K562 (cell line): ENCODE results near the gene NUP153. TPM values are rescaled to one million over a fixed set of nuclear protein-coding genes. Genes with fewer than 3 reads are reported as not detected.

ENCODE experiments used
- CBFA2T3 ChIP-seq: fragments of 450-650 bp; IDR thresholded peaks from 2 replicates; pipeline ENCODE4 v1.6.1; 2017
- ELF2 ChIP-seq: fragments of 250-450 bp; sonication (Bioruptor Pico); IDR thresholded peaks from 2 replicates; pipeline ENCODE4 v1.5.0; 2021; ENCODE audit warnings: mild to moderate bottlenecking
- ETV6 ChIP-seq, 3 experiments: fragments of 150-350 bp in 1 of 3; sonication (generic) in 1 of 3; formaldehyde crosslinking in 1 of 3; IDR thresholded peaks; 2 replicates each; pipeline versions ENCODE4 v1.6.1 to v1.8.0; 2014 to 2022; ENCODE audit warnings: borderline replicate concordance in 2 of 3, low read depth in 2 of 3, antibody characterized with exemption in 1 of 3, low read length in 1 of 3, mild to moderate bottlenecking in 1 of 3, missing genetic modification reagents in 1 of 3
- MAFF ChIP-seq: IDR thresholded peaks from 2 replicates; pipeline ENCODE4 v1.6.1; 2012; ENCODE audit warnings: low read length, improper control_type of control experiment
- MBD2 ChIP-seq: sonication (generic); IDR thresholded peaks from 2 replicates; pipeline ENCODE4 v1.6.1; 2016; ENCODE audit warnings: low read depth, borderline replicate concordance
- MLX ChIP-seq, 2 experiments: fragments of 450-650 bp in 1 of 2; sonication (generic) in 1 of 2; formaldehyde crosslinking; conservative IDR thresholded peaks; 2 replicates each; pipeline versions ENCODE4 v1.4.0 to v1.8.1; 2020 to 2022; ENCODE audit warnings: mild to moderate bottlenecking in 1 of 2, missing genetic modification reagents in 1 of 2
- MYC ChIP-seq, 2 experiments: fragments of 250-450 bp in 1 of 2; sonication (Bioruptor Pico) in 1 of 2; IDR thresholded peaks; 2 replicates each; pipeline versions ENCODE4 v1.5.1 to v1.6.1; 2012 to 2021; ENCODE audit warnings: low read depth in 2 of 2, borderline replicate concordance in 1 of 2, improper control_type of control experiment in 1 of 2, low read length in 1 of 2, mild to moderate bottlenecking in 1 of 2, moderate library complexity in 1 of 2
- POU5F1 ChIP-seq: fragments of 150-350 bp; IDR thresholded peaks from 2 replicates; pipeline ENCODE4 v1.6.1; 2014; ENCODE audit warnings: borderline replicate concordance, low read length, low read depth, mild to moderate bottlenecking; ENCODE audit not compliant: partially characterized antibody
- TCF3 ChIP-seq: sonication (generic); formaldehyde crosslinking; IDR thresholded peaks from 2 replicates; pipeline ENCODE4 v1.4.0; 2020; ENCODE audit warnings: mild to moderate bottlenecking, missing genetic modification reagents
- ZNF12 ChIP-seq: sonication (generic); formaldehyde crosslinking; IDR thresholded peaks from 2 replicates; pipeline ENCODE4 v1.4.0; 2020; ENCODE audit warnings: mild to moderate bottlenecking, missing genetic modification reagents
- ZNF174 ChIP-seq: fragments of 250-450 bp; sonication (Bioruptor Pico); IDR thresholded peaks from 2 replicates; pipeline ENCODE4 v1.4.0; 2020; ENCODE audit warnings: mild to moderate bottlenecking
- ZNF232 ChIP-seq: sonication (generic); formaldehyde crosslinking; IDR thresholded peaks from 2 replicates; pipeline ENCODE4 v1.8.0; 2022; ENCODE audit warnings: mild to moderate bottlenecking, missing genetic modification reagents
- ZNF561 ChIP-seq: fragments of 450-650 bp; formaldehyde crosslinking; conservative IDR thresholded peaks from 2 replicates; pipeline ENCODE4 v1.4.0; 2020; ENCODE audit warnings: mild to moderate bottlenecking, moderate library complexity
- polyA plus RNA-seq, 8 experiments: library from polyadenylated mRNA; depleted of rRNA in 4 of 8; stranded (reverse) in 5 of 8; unstranded in 3 of 8; fragments of >200 nt; fragmentation: Nextera tagmentation in 2 of 8; fragmentation: Illumina TruSeq in 1 of 8; extraction: Ambion mirVana in 2 of 8; extraction: Trizol in 1 of 8; gene quantifications; 2 replicates each; pipeline versions ENCODE4 v1.2.1 to v1.2.3, GENCODE V29; 2011 to 2014; ENCODE audit warnings: inconsistent platforms in 1 of 8, missing spikeins in 1 of 8
- total RNA-seq, 7 experiments: library from RNA; depleted of rRNA in 6 of 7; stranded (reverse); fragments of >200 nt in 6 of 7; fragmentation: Illumina TruSeq in 2 of 7; extraction: Trizol in 2 of 7; gene quantifications; 2 replicates each; pipeline versions ENCODE4 v1.2.1 to v1.2.3, GENCODE V29; 2011 to 2021; ENCODE audit warnings: low replicate concordance in 1 of 7
- TF ChIP-seq, protein P1 (sequence below), 2 experiments: IDR thresholded peaks; 2 replicates each; pipeline ENCODE4 v1.6.1; 2011; ENCODE audit warnings: borderline replicate concordance in 1 of 2, control low read depth in 1 of 2, low read depth in 1 of 2, low read length in 1 of 2, mild to moderate bottlenecking in 1 of 2, mixed read lengths in 1 of 2, moderate library complexity in 1 of 2; ENCODE audit not compliant: insufficient read depth in 1 of 2, insufficient read length in 1 of 2, poor library complexity in 1 of 2, severe bottlenecking in 1 of 2; ENCODE audit errors: extremely low read depth in 1 of 2
- TF ChIP-seq, protein P2 (sequence below), 2 experiments: fragments of 450-650 bp; IDR thresholded peaks; 2 replicates each; pipeline ENCODE4 v1.6.1; 2016; ENCODE audit warnings: mild to moderate bottlenecking in 2 of 2, borderline replicate concordance in 1 of 2, low read depth in 1 of 2, moderate library complexity in 1 of 2

The NUP153 gene
- total and polyA plus RNA-seq, 9 of the 15 experiments (the other 6 are each of a cell fraction or from before 2014, with no cell fraction given), result 21.9 to 110 (median 84.8) TPM

- no peak for TF ChIP-seq POU5F1
- TF ChIP-seq ZNF232 (CRISPR knock-in tag), result no peak
- TF ChIP-seq ZNF12 (CRISPR knock-in tag), result no peak
- TF ChIP-seq, protein P1, sequence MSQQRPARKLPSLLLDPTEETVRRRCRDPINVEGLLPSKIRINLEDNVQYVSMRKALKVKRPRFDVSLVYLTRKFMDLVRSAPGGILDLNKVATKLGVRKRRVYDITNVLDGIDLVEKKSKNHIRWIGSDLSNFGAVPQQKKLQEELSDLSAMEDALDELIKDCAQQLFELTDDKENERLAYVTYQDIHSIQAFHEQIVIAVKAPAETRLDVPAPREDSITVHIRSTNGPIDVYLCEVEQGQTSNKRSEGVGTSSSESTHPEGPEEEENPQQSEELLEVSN (IDR thresholded peaks at IDR 0.05; ENCODE audit: borderline replicate concordance in 1 of 2, extremely low read depth in 1 of 2, insufficient read depth in 1 of 2, insufficient read length in 1 of 2, low read depth in 1 of 2, low read length in 1 of 2, poor library complexity in 1 of 2, severe bottlenecking in 1 of 2), result no peak
- TF ChIP-seq ELF2 (CRISPR knock-in tag), result no peak
- no peak for TF ChIP-seq MBD2
- TF ChIP-seq MAFF, result no peak
- TF ChIP-seq, protein P2, sequence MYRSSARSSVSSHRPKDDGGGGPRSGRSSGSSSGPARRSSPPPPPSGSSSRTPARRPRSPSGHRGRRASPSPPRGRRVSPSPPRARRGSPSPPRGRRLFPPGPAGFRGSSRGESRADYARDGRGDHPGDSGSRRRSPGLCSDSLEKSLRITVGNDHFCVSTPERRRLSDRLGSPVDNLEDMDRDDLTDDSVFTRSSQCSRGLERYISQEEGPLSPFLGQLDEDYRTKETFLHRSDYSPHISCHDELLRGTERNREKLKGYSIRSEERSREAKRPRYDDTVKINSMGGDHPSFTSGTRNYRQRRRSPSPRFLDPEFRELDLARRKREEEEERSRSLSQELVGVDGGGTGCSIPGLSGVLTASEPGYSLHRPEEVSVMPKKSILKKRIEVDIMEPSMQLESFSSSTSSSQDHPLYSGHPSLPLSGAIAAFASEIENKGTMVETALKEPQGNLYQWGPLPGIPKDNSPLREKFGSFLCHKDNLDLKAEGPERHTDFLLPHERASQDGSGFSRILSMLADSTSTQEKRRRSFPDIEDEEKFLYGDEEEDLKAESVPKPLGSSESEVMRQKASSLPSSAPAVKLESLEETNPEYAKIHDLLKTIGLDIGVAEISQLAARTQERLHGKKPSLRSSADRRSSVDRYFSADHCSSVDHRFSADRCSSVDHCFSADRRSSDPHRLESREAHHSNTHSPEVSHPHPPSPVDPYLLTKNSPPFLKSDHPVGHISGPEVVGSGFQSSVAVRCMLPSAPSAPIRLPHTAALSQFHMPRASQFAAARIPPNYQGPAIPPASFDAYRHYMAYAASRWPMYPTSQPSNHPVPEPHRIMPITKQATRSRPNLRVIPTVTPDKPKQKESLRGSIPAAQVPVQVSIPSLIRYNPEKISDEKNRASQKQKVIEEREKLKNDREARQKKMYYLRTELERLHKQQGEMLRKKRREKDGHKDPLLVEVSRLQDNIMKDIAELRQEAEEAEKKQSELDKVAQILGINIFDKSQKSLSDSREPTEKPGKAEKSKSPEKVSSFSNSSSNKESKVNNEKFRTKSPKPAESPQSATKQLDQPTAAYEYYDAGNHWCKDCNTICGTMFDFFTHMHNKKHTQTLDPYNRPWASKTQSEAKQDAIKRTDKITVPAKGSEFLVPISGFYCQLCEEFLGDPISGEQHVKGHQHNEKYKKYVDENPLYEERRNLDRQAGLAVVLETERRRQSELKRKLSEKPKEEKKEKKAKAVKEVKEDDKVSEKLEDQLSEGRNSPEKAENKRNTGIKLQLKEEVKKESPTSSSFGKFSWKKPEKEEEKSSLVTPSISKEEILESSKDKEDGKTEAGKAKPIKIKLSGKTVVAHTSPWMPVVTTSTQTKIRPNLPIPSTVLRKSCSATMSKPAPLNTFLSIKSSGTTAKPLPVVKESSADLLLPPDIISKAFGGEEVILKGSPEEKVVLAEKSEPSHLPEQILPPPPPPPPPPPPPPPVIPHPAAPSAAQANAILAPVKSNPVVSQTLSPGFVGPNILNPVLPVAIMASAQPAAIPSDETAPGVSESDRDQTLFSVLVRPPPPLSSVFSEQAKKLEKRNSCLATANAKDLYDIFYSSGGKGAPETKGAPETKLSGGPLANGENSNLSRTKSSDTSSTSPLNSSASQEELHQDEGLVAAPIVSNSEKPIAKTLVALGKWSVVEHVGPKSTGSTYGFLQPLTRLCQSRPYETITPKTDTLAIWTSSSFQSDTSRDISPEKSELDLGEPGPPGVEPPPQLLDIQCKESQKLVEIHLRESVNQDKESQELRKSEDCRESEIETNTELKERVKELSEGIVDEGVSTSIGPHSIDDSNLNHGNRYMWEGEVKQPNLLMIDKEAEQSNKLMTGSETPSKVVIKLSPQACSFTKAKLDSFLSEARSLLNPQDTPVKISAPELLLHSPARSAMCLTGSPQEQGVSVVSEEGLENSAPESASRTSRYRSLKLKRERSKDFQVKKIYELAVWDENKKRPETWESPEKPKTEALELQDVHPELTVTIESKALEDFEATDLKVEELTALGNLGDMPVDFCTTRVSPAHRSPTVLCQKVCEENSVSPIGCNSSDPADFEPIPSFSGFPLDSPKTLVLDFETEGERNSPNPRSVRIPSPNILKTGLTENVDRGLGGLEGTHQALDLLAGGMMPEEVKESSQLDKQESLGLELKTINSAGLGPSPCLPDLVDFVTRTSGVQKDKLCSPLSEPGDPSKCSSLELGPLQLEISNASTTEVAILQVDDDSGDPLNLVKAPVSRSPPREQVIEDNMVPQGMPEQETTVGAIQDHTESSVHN (IDR thresholded peaks at IDR 0.05; ENCODE audit: borderline replicate concordance in 1 of 2, low read depth in 1 of 2), result peak in 1 of 2 experiments; percentile 60; a peak in 2 of 4 replicates
- peak; percentile 36; the same call in 1 of the 2 replicates for TF ChIP-seq MYC (IDR thresholded peaks at IDR 0.05; ENCODE audit: low read depth, low read length)
- TF ChIP-seq MYC (CRISPR knock-in tag; IDR thresholded peaks at IDR 0.05; ENCODE audit: borderline replicate concordance, low read depth), result no peak
- TF ChIP-seq ZNF174, result no peak
- TF ChIP-seq ZNF561 (CRISPR knock-in tag), result no peak
- no peak for TF ChIP-seq CBFA2T3
- TF ChIP-seq ETV6 (IDR thresholded peaks at IDR 0.05; ENCODE audit: borderline replicate concordance in 1 of 2, low read depth in 2 of 2, low read length in 1 of 2), result no peak
- no peak for TF ChIP-seq ETV6 (CRISPR knock-in tag; IDR thresholded peaks at IDR 0.05; ENCODE audit: borderline replicate concordance)
- TF ChIP-seq TCF3 (CRISPR knock-in tag), result peak; percentile 55; the same call in 1 of the 2 replicates
- TF ChIP-seq MLX (CRISPR knock-in tag; conservative IDR thresholded peaks at IDR 0.05), result no peak
These were observed 22.7 kb upstream of the NUP153 start (continued) for GRCh38 chr6:17729223-17730077.
